Mesenchymal stem cell (in vitro differentiated cells and primary cell): ENCODE measurements around the gene SAMD1.
A peak's percentile ranks its signal among the peaks of the same experiment; 100 is the strongest.

Source experiments
- DNase-seq: peaks from one replicate; pipeline ENCODE4 v3.0.0-alpha.2; 2013
- H2AFZ ChIP-seq: one replicate; pipeline ENCODE4 v1.6.1; 2013; ENCODE audit warnings: low read depth, mild to moderate bottlenecking, control low read depth, inconsistent platforms, low read length, moderate library complexity
- H2AK5ac ChIP-seq: 2 replicates; pipeline ENCODE4 v1.6.1; 2013; ENCODE audit warnings: low read length, moderate library complexity, mild to moderate bottlenecking, inconsistent platforms; ENCODE audit not compliant: severe bottlenecking
- H2BK120ac ChIP-seq: one replicate; pipeline ENCODE4 v1.6.1; 2013; ENCODE audit warnings: low read depth, mild to moderate bottlenecking, inconsistent platforms, low read length, moderate library complexity
- H2BK12ac ChIP-seq, 2 experiments: one replicate each; pipeline ENCODE4 v1.6.1; 2013; ENCODE audit warnings: inconsistent platforms in 2 of 2, low read length in 2 of 2, mild to moderate bottlenecking in 2 of 2, moderate library complexity in 2 of 2, control low read depth in 1 of 2
- H2BK15ac ChIP-seq: one replicate; pipeline ENCODE4 v1.6.1; 2013; ENCODE audit warnings: mild to moderate bottlenecking, low read depth, inconsistent platforms; ENCODE audit not compliant: poor library complexity, severe bottlenecking
- H2BK5ac ChIP-seq: 2 replicates; pipeline ENCODE4 v1.6.1; 2013; ENCODE audit warnings: low read depth, mild to moderate bottlenecking, low read length, control low read depth, inconsistent platforms; ENCODE audit not compliant: poor library complexity, severe bottlenecking
- H3K14ac ChIP-seq, 2 experiments: one replicate each; pipeline ENCODE4 v1.6.1; 2013; ENCODE audit warnings: inconsistent platforms in 2 of 2, low read length in 2 of 2, control low read depth in 1 of 2, mild to moderate bottlenecking in 1 of 2, moderate library complexity in 1 of 2
- H3K18ac ChIP-seq, 2 experiments: one replicate each; pipeline ENCODE4 v1.6.1; 2013; ENCODE audit warnings: inconsistent platforms in 2 of 2, low read length in 2 of 2, control low read depth in 1 of 2, low read depth in 1 of 2, mild to moderate bottlenecking in 1 of 2
- H3K23ac ChIP-seq, 2 experiments: one replicate each; pipeline ENCODE4 v1.6.1; 2013; ENCODE audit warnings: inconsistent platforms in 2 of 2, low read length in 2 of 2, mild to moderate bottlenecking in 2 of 2, moderate library complexity in 2 of 2, control low read depth in 1 of 2
- H3K27ac ChIP-seq: 2 replicates; pipeline ENCODE4 v1.5.1; 2013; ENCODE audit warnings: mild to moderate bottlenecking, moderate library complexity, low read length, control low read depth, inconsistent platforms; ENCODE audit not compliant: poor library complexity, severe bottlenecking
- H3K27me3 ChIP-seq, 2 experiments: 2 replicates each; pipeline versions ENCODE4 v1.6.1 to v1.7.0; 2013; ENCODE audit warnings: low read length in 2 of 2, mild to moderate bottlenecking in 2 of 2, moderate library complexity in 2 of 2, control low read depth in 1 of 2, inconsistent platforms in 1 of 2; ENCODE audit not compliant: control insufficient read depth in 1 of 2, insufficient read depth in 1 of 2
- H3K36me3 ChIP-seq, 2 experiments: 2 replicates each; pipeline versions ENCODE4 v1.6.1 to v1.7.0; 2013; ENCODE audit warnings: low read length in 2 of 2, control low read depth in 1 of 2, inconsistent platforms in 1 of 2, low read depth in 1 of 2, mild to moderate bottlenecking in 1 of 2; ENCODE audit not compliant: insufficient read depth in 2 of 2, control insufficient read depth in 1 of 2
- H3K4ac ChIP-seq, 2 experiments: one replicate each; pipeline ENCODE4 v1.6.1; 2013; ENCODE audit warnings: inconsistent platforms in 2 of 2, low read length in 2 of 2, mild to moderate bottlenecking in 2 of 2, moderate library complexity in 2 of 2, control low read depth in 1 of 2, low read depth in 1 of 2
- H3K4me1 ChIP-seq: 2 replicates; pipeline ENCODE4 v1.6.1; 2013; ENCODE audit warnings: low read depth, low read length, control low read depth; ENCODE audit not compliant: control insufficient read depth, insufficient read depth
- H3K4me2 ChIP-seq: 2 replicates; pipeline ENCODE4 v1.6.1; 2013; ENCODE audit warnings: low read length, mild to moderate bottlenecking, inconsistent platforms; ENCODE audit not compliant: poor library complexity, severe bottlenecking
- H3K4me3 ChIP-seq, 2 experiments: 2 replicates each; pipeline versions ENCODE4 v1.5.1 to v1.7.0; 2013; ENCODE audit warnings: low read length in 2 of 2, mild to moderate bottlenecking in 2 of 2, control low read depth in 1 of 2, low read depth in 1 of 2; ENCODE audit not compliant: insufficient read depth in 1 of 2
- H3K79me1 ChIP-seq: replicated peaks from 2 replicates; pipeline ENCODE4 v1.6.1; 2013; ENCODE audit warnings: mild to moderate bottlenecking, control low read depth, low read length, inconsistent platforms; ENCODE audit not compliant: poor library complexity, severe bottlenecking
- H3K9ac ChIP-seq: 2 replicates; pipeline ENCODE4 v1.7.0; 2013; ENCODE audit warnings: mild to moderate bottlenecking, low read length, moderate library complexity
- H3K9me3 ChIP-seq: 2 replicates; pipeline ENCODE4 v1.7.0; 2013; ENCODE audit warnings: mild to moderate bottlenecking, low read length; ENCODE audit not compliant: control insufficient read depth
- H4K8ac ChIP-seq: one replicate; pipeline ENCODE4 v1.6.1; 2013; ENCODE audit warnings: inconsistent platforms, mild to moderate bottlenecking, low read length, moderate library complexity
- H4K91ac ChIP-seq: one replicate; pipeline ENCODE4 v1.6.1; 2013; ENCODE audit warnings: mild to moderate bottlenecking, low read length, inconsistent platforms
- WGBS: methylation state at CpG from one replicate; pipeline ENCODE4 v1.1.7; 2013; ENCODE audit warnings: mixed read lengths; 5-methylcytosine and 5-hydroxymethylcytosine counted together

The SAMD1 gene

GRCh38 chr19:14114439-14114838 lies 23.9 kb upstream of the SAMD1 start:
- no peaks in the 10 kb centered on the region for H3K9me3 ChIP-seq
- 95% methylated on average over 7 of the region's 7 CpGs for WGBS
- H2BK12ac ChIP-seq, result peak overlapping the region in 1 of 2 experiments; percentile 23
- H2BK15ac ChIP-seq, result no peak overlapping the region
- H2AK5ac ChIP-seq, result no peak overlapping the region
- H3K9ac ChIP-seq, result no peak overlapping the region
- no peak overlapping the region for H3K18ac ChIP-seq
- H4K91ac ChIP-seq, result no peak overlapping the region
- H3K36me3 ChIP-seq, result peaks cover 0 to 4% of the 10 kb centered on the region in 2 experiments
- H3K4me2 ChIP-seq, result no peak overlapping the region
- no peak overlapping the region for H3K14ac ChIP-seq
- peak overlapping the region in 1 of 2 experiments; percentile 10 for H3K23ac ChIP-seq
- DNase-seq, result no peak
- H3K27me3 ChIP-seq, result no peaks in the 10 kb centered on the region
- no peak overlapping the region for H2BK5ac ChIP-seq
- no peak overlapping the region for H3K4me3 ChIP-seq
- no peak overlapping the region for H3K4ac ChIP-seq
- no peak overlapping the region for H3K27ac ChIP-seq
- H3K79me1 ChIP-seq, result peaks cover 45% of the 10 kb centered on the region
- H4K8ac ChIP-seq, result no peak overlapping the region
- peaks cover 54% of the 10 kb centered on the region for H3K4me1 ChIP-seq
- no peak overlapping the region for H2AFZ ChIP-seq
- H2BK120ac ChIP-seq, result no peak overlapping the region

- H3K4me1 ChIP-seq, result peaks cover 53% of the 10 kb centered on the region
- H3K4me2 ChIP-seq, result no peak overlapping the region
- no peak overlapping the region for H3K23ac ChIP-seq
- H4K91ac ChIP-seq, result peak overlapping the region; percentile 66
- no peaks in the 10 kb centered on the region for H3K9me3 ChIP-seq
- H3K14ac ChIP-seq, result no peak overlapping the region
- H3K36me3 ChIP-seq, result peaks cover 0 to 4% of the 10 kb centered on the region in 2 experiments
- H3K27me3 ChIP-seq, result no peaks in the 10 kb centered on the region
- H2BK5ac ChIP-seq, result no peak overlapping the region
- no peak for DNase-seq
- peak overlapping the region in 1 of 2 experiments; percentile 84 for H3K4ac ChIP-seq
- H3K18ac ChIP-seq, result peak overlapping the region; percentile 54 to 93
- H3K79me1 ChIP-seq, result peaks cover 45% of the 10 kb centered on the region
- H2AK5ac ChIP-seq, result peak overlapping the region; percentile 57
- peak overlapping the region; percentile 80 for H3K9ac ChIP-seq
- no peak overlapping the region for H3K27ac ChIP-seq
- no peak overlapping the region for H2BK12ac ChIP-seq
- H2AFZ ChIP-seq, result no peak overlapping the region
- H4K8ac ChIP-seq, result peak overlapping the region; percentile 98
- no peak overlapping the region for H2BK15ac ChIP-seq
- whole genome bisulfite sequencing, result 93% methylated on average over 18 of the region's 18 CpGs
- H2BK120ac ChIP-seq, result no peak overlapping the region
- H3K4me3 ChIP-seq, result no peak overlapping the region
These were observed 23.3 kb upstream of the SAMD1 start for GRCh38 chr19:14113762-14114414.

DNA sequence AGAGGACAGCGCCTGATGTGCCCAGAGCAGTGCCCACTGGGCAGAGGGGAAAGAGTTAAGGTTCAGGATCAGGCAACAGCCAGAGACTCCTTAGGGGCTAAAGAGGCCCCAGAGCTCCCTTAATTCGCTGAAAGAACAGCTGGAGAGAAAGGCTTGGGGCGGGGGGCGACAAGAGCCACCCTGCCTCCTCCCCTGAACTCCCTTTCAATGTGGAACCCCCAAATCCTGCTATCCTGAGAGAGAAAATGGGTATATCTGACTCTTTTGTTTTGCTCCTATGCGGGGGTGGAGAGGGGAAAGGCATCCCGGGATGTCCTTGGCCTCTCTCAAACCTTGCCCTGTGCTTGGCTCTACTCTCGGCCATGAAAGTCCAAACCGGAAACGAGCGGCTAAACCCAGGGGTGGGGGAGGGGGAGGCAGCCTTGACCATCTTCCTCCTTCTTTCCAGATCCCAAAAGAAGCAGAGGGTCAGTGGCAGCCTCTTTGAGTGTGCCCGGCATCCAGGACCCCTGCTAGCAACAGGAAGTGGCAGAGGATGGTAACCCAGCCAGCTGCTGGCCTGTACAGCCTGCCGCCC lies 22.3 kb upstream of the SAMD1 start:
- Histone ChIP-seq H3K27ac (peak overlapping the region; percentile 22), H2BK15ac (peak overlapping the region; percentile 16), H3K4ac (peak overlapping the region; percentile 83 to 84), H3K4me1 (peaks cover 46% of the 10 kb centered on the region), H2BK12ac (no peak overlapping the region), H3K27me3 (no peaks in the 10 kb centered on the region), H2BK120ac (peak overlapping the region; percentile 86), H2AK5ac (peak overlapping the region; percentile 74), H2BK5ac (no peak overlapping the region), H3K36me3 (peaks cover 0 to 6% of the 10 kb centered on the region in 2 experiments), H4K91ac (peak overlapping the region; percentile 89), H4K8ac (peak overlapping the region; percentile 98), H3K9me3 (no peaks in the 10 kb centered on the region), H3K9ac (peak overlapping the region; percentile 80), H3K4me3 (peak overlapping the region in 1 of 2 experiments; percentile 73), H3K4me2 (peak overlapping the region; percentile 35), H2AFZ (peak overlapping the region; percentile 15), H3K79me1 (peaks cover 49% of the 10 kb centered on the region), H3K14ac (peak overlapping the region in 1 of 2 experiments; percentile 86), H3K23ac (peak overlapping the region in 1 of 2 experiments; percentile 14), H3K18ac (peak overlapping the region; percentile 68 to 93)
- WGBS, result 32% methylated on average over 10 of the region's 12 CpGs
- DNase-seq, result no peak

GRCh38 chr19:14112051-14112808 lies 21.7 kb upstream of the SAMD1 start:
- H3K4me1 ChIP-seq, result peaks cover 48% of the 10 kb centered on the region
- H3K36me3 ChIP-seq, result peaks cover 0 to 12% of the 10 kb centered on the region in 2 experiments
- H3K4me3 ChIP-seq, result peak overlapping the region in 1 of 2 experiments; percentile 73
- peak overlapping the region; percentile 81 for H2BK120ac ChIP-seq
- peak overlapping the region in 1 of 2 experiments; percentile 32 for H3K23ac ChIP-seq
- H4K8ac ChIP-seq, result peak overlapping the region; percentile 98
- peaks cover 55% of the 10 kb centered on the region for H3K79me1 ChIP-seq
- no peak overlapping the region for H2BK12ac ChIP-seq
- H3K9me3 ChIP-seq, result no peaks in the 10 kb centered on the region
- peak overlapping the region in 1 of 2 experiments; percentile 42 for H3K4ac ChIP-seq
- H3K9ac ChIP-seq, result peak overlapping the region; percentile 80
- H3K14ac ChIP-seq, result no peak overlapping the region
- no peak overlapping the region for H2BK5ac ChIP-seq
- peak overlapping the region; percentile 6 for H3K4me2 ChIP-seq
- H2AK5ac ChIP-seq, result no peak overlapping the region
- no peaks in the 10 kb centered on the region for H3K27me3 ChIP-seq
- H2BK15ac ChIP-seq, result peak overlapping the region; percentile 44
- peak overlapping the region; percentile 41 to 93 for H3K18ac ChIP-seq
- WGBS, result 73% methylated on average over 12 of the region's 12 CpGs
- H2AFZ ChIP-seq, result no peak overlapping the region
- no peak overlapping the region for H3K27ac ChIP-seq
- H4K91ac ChIP-seq, result peak overlapping the region; percentile 16
- DNase-seq, result no peak
